Endothelial cell of umbilical vein (primary cell): Measurements from ENCODE around the gene C16orf89.
"Not testable (repeated sequence)": the region's sequence is repeated elsewhere in the genome, so short reads cannot be mapped to it uniquely, and the experiment has no call there.

Experiments used
- EZH2 ChIP-seq: IDR thresholded peaks from 2 replicates; pipeline ENCODE4 v1.6.1; 2012; ENCODE audit warnings: borderline replicate concordance, low read depth, mild to moderate bottlenecking, moderate library complexity, low read length, inconsistent platforms; ENCODE audit not compliant: severe bottlenecking
- POLR2A ChIP-seq: IDR thresholded peaks from 2 replicates; pipeline ENCODE4 v1.6.1; 2012; ENCODE audit warnings: low read depth, mild to moderate bottlenecking, control low read depth, low read length
- TF ChIP-seq, protein P1 (sequence below), 2 donors: IDR thresholded peaks; 1 replicate in 1 of 2; 2 replicates in 1 of 2; pipeline ENCODE4 v1.5.1; 2011; ENCODE audit warnings: low read length in 2 of 2, mild to moderate bottlenecking in 2 of 2, moderate library complexity in 2 of 2, control low read depth in 1 of 2, inconsistent platforms in 1 of 2, low read depth in 1 of 2; ENCODE audit not compliant: insufficient read depth in 1 of 2; ENCODE audit errors: extremely low read depth in 1 of 2

DNA sequence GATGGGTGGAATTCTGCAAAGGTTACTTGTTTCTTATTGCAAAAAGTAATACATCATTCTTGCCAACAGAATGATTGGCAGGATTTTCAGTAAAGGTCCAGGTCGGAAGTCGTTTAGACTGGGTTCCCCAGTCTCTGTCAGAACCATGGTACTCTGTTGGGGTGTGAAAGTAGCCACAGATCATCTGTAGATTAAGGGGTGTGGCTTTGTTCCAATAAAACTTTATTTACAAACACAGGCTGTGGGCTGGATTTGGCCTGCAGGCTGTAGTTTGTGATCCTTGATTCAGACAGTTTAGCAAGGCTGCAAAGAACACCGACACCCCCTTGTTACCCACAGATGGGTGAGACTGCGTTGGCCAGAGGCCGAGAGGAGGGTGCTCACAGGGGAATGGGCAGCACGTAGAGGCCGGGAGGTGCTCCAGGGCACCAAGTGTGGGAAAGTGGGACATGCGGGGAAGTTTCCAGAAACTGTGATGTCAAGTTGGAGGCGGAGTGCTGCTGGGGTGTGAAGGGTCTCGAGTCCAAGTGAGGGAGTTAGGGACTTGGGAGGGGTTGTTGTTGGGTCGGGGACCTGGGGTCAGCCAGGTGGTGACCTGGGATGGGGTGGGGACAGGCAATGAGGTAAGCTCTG lies 18.5 kb upstream of the C16orf89 start:
- TF ChIP-seq, protein P1, sequence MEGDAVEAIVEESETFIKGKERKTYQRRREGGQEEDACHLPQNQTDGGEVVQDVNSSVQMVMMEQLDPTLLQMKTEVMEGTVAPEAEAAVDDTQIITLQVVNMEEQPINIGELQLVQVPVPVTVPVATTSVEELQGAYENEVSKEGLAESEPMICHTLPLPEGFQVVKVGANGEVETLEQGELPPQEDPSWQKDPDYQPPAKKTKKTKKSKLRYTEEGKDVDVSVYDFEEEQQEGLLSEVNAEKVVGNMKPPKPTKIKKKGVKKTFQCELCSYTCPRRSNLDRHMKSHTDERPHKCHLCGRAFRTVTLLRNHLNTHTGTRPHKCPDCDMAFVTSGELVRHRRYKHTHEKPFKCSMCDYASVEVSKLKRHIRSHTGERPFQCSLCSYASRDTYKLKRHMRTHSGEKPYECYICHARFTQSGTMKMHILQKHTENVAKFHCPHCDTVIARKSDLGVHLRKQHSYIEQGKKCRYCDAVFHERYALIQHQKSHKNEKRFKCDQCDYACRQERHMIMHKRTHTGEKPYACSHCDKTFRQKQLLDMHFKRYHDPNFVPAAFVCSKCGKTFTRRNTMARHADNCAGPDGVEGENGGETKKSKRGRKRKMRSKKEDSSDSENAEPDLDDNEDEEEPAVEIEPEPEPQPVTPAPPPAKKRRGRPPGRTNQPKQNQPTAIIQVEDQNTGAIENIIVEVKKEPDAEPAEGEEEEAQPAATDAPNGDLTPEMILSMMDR (IDR thresholded peaks at IDR 0.05; ENCODE audit: extremely low read depth in 1 of 2, insufficient read depth in 1 of 2, low read depth in 1 of 2, low read length in 2 of 2), result not testable (repeated sequence)
- not testable (repeated sequence) for TF ChIP-seq POLR2A, EZH2
